Keratinocyte (primary cell): ENCODE results near the gene TGFB1I1.

ENCODE experiments used
- EZH2 ChIP-seq: IDR thresholded peaks from one replicate; pipeline ENCODE4 v1.6.1; 2012; ENCODE audit warnings: inconsistent platforms, mild to moderate bottlenecking, low read length, moderate library complexity
- TF ChIP-seq, protein P1 (sequence below), 3 experiments: IDR thresholded peaks in 1 of 3; conservative IDR thresholded peaks in 1 of 3; optimal IDR thresholded peaks in 1 of 3; 2 replicates in 2 of 3; 3 replicates in 1 of 3; pipeline versions ENCODE3 to v1.5.1; 2011; ENCODE audit warnings: low read length in 3 of 3, mild to moderate bottlenecking in 3 of 3, moderate library complexity in 2 of 3, control low read depth in 1 of 3, inconsistent platforms in 1 of 3; ENCODE audit not compliant: insufficient read depth in 2 of 3; ENCODE audit errors: extremely low read depth in 1 of 3

DNA sequence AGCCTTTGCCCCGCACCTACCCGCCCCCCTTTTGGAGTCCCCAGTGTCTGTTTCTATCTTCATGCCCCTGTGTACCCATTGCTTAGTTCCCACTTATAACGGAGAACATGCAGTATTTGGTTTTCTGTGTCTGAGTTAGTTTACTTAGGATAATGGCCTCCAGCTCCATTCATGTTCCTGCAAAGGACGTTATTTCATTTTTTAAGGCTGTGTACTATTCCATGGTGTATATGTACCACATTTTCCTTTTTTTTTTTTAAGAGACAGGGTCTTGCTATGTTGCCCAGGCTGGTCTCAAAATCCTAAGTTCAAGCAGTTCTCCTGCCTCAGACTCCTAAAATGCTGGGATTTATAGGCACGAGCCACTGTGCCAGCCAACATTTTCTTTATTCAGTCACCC is 4.1 kb upstream of the TGFB1I1 start:
- TF ChIP-seq, protein P1, sequence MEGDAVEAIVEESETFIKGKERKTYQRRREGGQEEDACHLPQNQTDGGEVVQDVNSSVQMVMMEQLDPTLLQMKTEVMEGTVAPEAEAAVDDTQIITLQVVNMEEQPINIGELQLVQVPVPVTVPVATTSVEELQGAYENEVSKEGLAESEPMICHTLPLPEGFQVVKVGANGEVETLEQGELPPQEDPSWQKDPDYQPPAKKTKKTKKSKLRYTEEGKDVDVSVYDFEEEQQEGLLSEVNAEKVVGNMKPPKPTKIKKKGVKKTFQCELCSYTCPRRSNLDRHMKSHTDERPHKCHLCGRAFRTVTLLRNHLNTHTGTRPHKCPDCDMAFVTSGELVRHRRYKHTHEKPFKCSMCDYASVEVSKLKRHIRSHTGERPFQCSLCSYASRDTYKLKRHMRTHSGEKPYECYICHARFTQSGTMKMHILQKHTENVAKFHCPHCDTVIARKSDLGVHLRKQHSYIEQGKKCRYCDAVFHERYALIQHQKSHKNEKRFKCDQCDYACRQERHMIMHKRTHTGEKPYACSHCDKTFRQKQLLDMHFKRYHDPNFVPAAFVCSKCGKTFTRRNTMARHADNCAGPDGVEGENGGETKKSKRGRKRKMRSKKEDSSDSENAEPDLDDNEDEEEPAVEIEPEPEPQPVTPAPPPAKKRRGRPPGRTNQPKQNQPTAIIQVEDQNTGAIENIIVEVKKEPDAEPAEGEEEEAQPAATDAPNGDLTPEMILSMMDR (optimal IDR thresholded peaks at IDR 0.05 in 1 of 3, IDR thresholded peaks at IDR 0.05 in 1 of 3, conservative IDR thresholded peaks at IDR 0.05 in 1 of 3; ENCODE audit: extremely low read depth in 1 of 3, insufficient read depth in 2 of 3, low read length in 3 of 3): no peak
- TF ChIP-seq EZH2: no peak
